T-cell (primary cell): Measurements from ENCODE around the gene MSH6. TPM values are rescaled to one million over a fixed set of nuclear protein-coding genes. Genes with fewer than 3 reads are reported as not detected.

Experiments used
- ATAC-seq, 4 experiments: fragments of 200-7000 bp in 3 of 4; fragments of 150-1000 bp in 1 of 4; cut with Tn5 transposase; replicated peaks in 1 of 4; 1 replicate in 3 of 4; 2 replicates in 1 of 4; pipeline ENCODE4 v1.10.0; 2021; ENCODE audit warnings: moderate library complexity in 3 of 4, mild to moderate bottlenecking in 2 of 4, moderate number of reproducible peaks in 1 of 4
- CTCF ChIA-PET, 2 donors: fragments of 300-600 bp; sonication (Branson Sonifier 250); formaldehyde crosslinking; loops; one replicate each; lab custom pipeline; 2022; ENCODE audit warnings: antibody characterized with exemption in 2 of 2; lab: Charles Lee
- POLR2A ChIA-PET, 2 donors: fragments of 300-600 bp; sonication (Branson Sonifier 250); formaldehyde crosslinking; loops; one replicate each; lab custom pipeline; 2022; ENCODE audit warnings: antibody characterized with exemption in 2 of 2; lab: Charles Lee
- DNase-seq, 35 experiments: peaks; one replicate each; pipeline versions ENCODE4 v3.0.0 to v3.0.0-alpha.2; 2013 to 2023
- H3K27ac ChIP-seq: one replicate; pipeline ENCODE4 v1.5.1; 2013; ENCODE audit warnings: low read length
- H3K27me3 ChIP-seq, 2 experiments: replicated peaks in 1 of 2; 1 replicate in 1 of 2; 2 replicates in 1 of 2; pipeline versions ENCODE4 v1.6.1 to v1.7.0; 2013; ENCODE audit warnings: low read length in 1 of 2, mixed read lengths in 1 of 2; ENCODE audit not compliant: control insufficient read depth in 2 of 2, insufficient read depth in 2 of 2; ENCODE audit errors: extremely low read depth in 1 of 2
- H3K36me3 ChIP-seq, 2 donors: 1 replicate in 1 of 2; 2 replicates in 1 of 2; pipeline versions ENCODE4 v1.6.1 to v1.7.0; 2013; ENCODE audit warnings: low read length in 1 of 2; ENCODE audit not compliant: control insufficient read depth in 2 of 2, insufficient read depth in 1 of 2; ENCODE audit errors: extremely low read depth in 1 of 2
- H3K4me1 ChIP-seq, 2 experiments: 1 replicate in 1 of 2; 2 replicates in 1 of 2; pipeline versions ENCODE4 v1.6.1 to v1.7.0; 2013; ENCODE audit warnings: low read length in 2 of 2, mixed read lengths in 1 of 2; ENCODE audit not compliant: insufficient read depth in 2 of 2, control insufficient read depth in 1 of 2; ENCODE audit errors: extremely low read depth in 1 of 2
- H3K4me3 ChIP-seq, 2 donors: 1 replicate in 1 of 2; 2 replicates in 1 of 2; pipeline versions ENCODE4 v1.5.1 to v1.7.0; 2013; ENCODE audit warnings: mild to moderate bottlenecking in 2 of 2, low read length in 1 of 2, moderate library complexity in 1 of 2; ENCODE audit not compliant: control insufficient read depth in 1 of 2; ENCODE audit errors: extremely low read depth in 1 of 2
- H3K9me3 ChIP-seq: 2 replicates; pipeline ENCODE4 v1.7.0; 2013
- H3K27ac Mint-ChIP-seq, 2 donors: one replicate each; pipeline ENCODE4 v1.8.0; 2020 to 2021; ENCODE audit warnings: mild to moderate bottlenecking in 2 of 2, mixed read lengths in 2 of 2
- H3K27me3 Mint-ChIP-seq, 2 donors: one replicate each; pipeline ENCODE4 v1.8.0; 2021 to 2022; ENCODE audit warnings: mixed read lengths in 2 of 2
- H3K36me3 Mint-ChIP-seq: one replicate; pipeline ENCODE4 v1.8.0; 2021; ENCODE audit warnings: mixed read lengths
- H3K4me1 Mint-ChIP-seq, 3 donors: one replicate each; pipeline ENCODE4 v1.8.0; 2020 to 2022; ENCODE audit warnings: mixed read lengths in 3 of 3, mild to moderate bottlenecking in 1 of 3
- H3K4me3 Mint-ChIP-seq, 3 donors: one replicate each; pipeline ENCODE4 v1.8.0; 2020 to 2022; ENCODE audit warnings: mild to moderate bottlenecking in 3 of 3, mixed read lengths in 3 of 3, moderate library complexity in 3 of 3
- H3K9me3 Mint-ChIP-seq, 3 donors: one replicate each; pipeline ENCODE4 v1.8.0; 2020 to 2022; ENCODE audit warnings: mixed read lengths in 3 of 3
- WGBS: methylation state at CpG from one replicate; pipeline ENCODE4 v1.1.5; 2013; ENCODE audit warnings: missing lambda C conversion rate; ENCODE audit not compliant: insufficient coverage; 5-methylcytosine and 5-hydroxymethylcytosine counted together
- total RNA-seq, 35 experiments: library from RNA in 6 of 35; stranded (reverse) in 6 of 35; fragments of 120-200 nt in 1 of 35; gene quantifications; one replicate each; pipeline versions ENCODE4 v1.2.1 to v1.2.4 and lab custom pipeline; 2013 to 2026

MSH6 gene
- total RNA-seq (10 to 100 TPM; 32.6 to 46.0 (median 43.8) TPM), total RNA-seq (lab: John Stamatoyannopoulos, UW) (50.2 to 387 (median 111) reads per million in 29 experiments)
- total RNA-seq (2013) = 29.9 TPM

- under 1% methylated on average over 84 of the region's 98 CpGs for WGBS
- Mint-ChIP-seq H3K4me1 (peaks cover 23 to 34% (median 26%) of the 10 kb centered on the region in 3 donors), H3K27me3 (no peaks in the 10 kb centered on the region), H3K36me3 (peaks cover 6% of the 10 kb centered on the region), H3K4me3 (peak within 1 kb of the TSS; percentile 84 to 91 (median 86)), H3K27ac (peak within 1 kb of the TSS; percentile 74 to 89), H3K9me3 (no peaks in the 10 kb centered on the region)
- H3K9me3 ChIP-seq = no peaks in the 10 kb centered on the region
- ChIA-PET CTCF (interaction anchor here (0.6 to 1.8 kb wide), 5 partner anchors 15 to 859 kb away, joined by 3 to 13 read pairs (median 3); partner anchors contain the start of gene FBXO11 (in 1 of the 2)), POLR2A (interaction anchor here (0.5 to 0.6 kb wide), 4 partner anchors 118 to 662 kb away, joined by 3 to 4 read pairs (median 3); no protein-coding TSS in a partner anchor)
- H3K27me3 ChIP-seq = no peaks in the 10 kb centered on the region
- no peaks in the 10 kb centered on the region for H3K36me3 ChIP-seq
- peak within 1 kb of the TSS; percentile 76 for H3K27ac ChIP-seq
- ATAC-seq (peak; percentile 89 to 98 (median 93)), DNase-seq (peak; percentile 79 to 95 (median 85))
- peak within 1 kb of the TSS; percentile 78 to 93 for H3K4me3 ChIP-seq
- H3K4me1 ChIP-seq = peaks cover 0 to 26% of the 10 kb centered on the region in 2 experiments
These were observed at the start of gene MSH6 for GRCh38 chr2:47782671-47783485. TSS of gene MSH6 (plus strand) at chr2:47783145. CDS start at chr2:47783234, 89 bp downstream.

DNA sequence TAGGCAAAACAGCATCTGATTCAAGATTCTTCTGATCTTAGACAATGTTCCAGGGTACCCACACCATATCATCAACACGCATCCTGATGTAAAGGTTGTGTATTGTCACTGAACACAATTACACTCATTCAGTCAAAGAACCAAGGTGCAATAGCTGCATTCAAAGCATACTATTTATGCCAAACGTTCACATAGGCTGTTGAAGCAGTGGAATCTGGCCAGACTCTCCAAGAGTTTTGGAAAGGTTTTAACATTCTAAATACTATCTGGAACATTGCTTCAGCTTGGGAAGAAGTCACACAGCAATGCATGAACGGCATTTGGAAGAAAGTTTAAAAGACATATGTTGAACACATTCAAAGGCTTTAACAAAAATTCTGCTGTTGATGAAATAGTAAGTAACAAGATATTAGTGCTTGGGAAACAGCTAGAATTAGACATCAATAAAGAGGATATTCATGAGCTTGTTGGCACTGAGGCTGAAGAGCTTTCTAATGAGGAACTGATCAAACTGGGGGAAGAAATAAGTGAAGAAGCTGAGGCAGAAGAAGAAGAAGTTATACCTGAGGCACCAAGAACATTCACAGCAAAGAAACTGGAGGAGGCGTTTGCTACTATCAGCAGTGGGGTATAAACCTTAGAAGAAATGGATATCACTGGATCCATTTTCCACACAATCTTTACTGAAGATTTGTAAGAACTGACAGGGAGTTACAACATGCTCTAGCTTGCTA lies 47.6 kb upstream of the MSH6 start:
- WGBS = 50% methylated on average over 1 of the region's 4 CpGs
- H3K9me3 Mint-ChIP-seq = no peaks in the 10 kb centered on the region
- H3K27me3 ChIP-seq = peaks cover 0 to 2% of the 10 kb centered on the region in 2 experiments
- H3K27ac ChIP-seq = no peak overlapping the region
- H3K9me3 ChIP-seq = no peaks in the 10 kb centered on the region
- DNase-seq (no peak), ATAC-seq (no peak)
- no peak overlapping the region for H3K27ac Mint-ChIP-seq
- CTCF ChIA-PET = no interaction called here
- no peaks in the 10 kb centered on the region for H3K36me3 ChIP-seq
- no peak overlapping the region for H3K4me3 ChIP-seq
- H3K4me1 ChIP-seq = no peaks in the 10 kb centered on the region
- H3K4me3 Mint-ChIP-seq = no peak overlapping the region
- H3K36me3 Mint-ChIP-seq = no peaks in the 10 kb centered on the region
- no peaks in the 10 kb centered on the region for H3K4me1 Mint-ChIP-seq
- H3K27me3 Mint-ChIP-seq = peaks cover 3% of the 10 kb centered on the region in 2 donors
- POLR2A ChIA-PET = interaction anchor here in 1 of 2 donors (0.6 kb wide), 1 partner anchor 9 kb away, joined by 3 read pairs; no protein-coding TSS in a partner anchor

- CTCF ChIA-PET = no interaction called here
- peaks cover 3% of the 10 kb centered on the region in 2 donors for H3K27me3 Mint-ChIP-seq
- no peaks in the 10 kb centered on the region for H3K4me1 Mint-ChIP-seq
- H3K27ac Mint-ChIP-seq = no peak overlapping the region
- H3K36me3 Mint-ChIP-seq = no peaks in the 10 kb centered on the region
- no peak for DNase-seq
- no peaks in the 10 kb centered on the region for H3K9me3 ChIP-seq
- WGBS = no CpG with 5 or more reads among the region's 3 CpGs
- H3K27ac ChIP-seq = no peak overlapping the region
- H3K4me3 ChIP-seq = no peak overlapping the region
- no peaks in the 10 kb centered on the region for H3K9me3 Mint-ChIP-seq
- peaks cover 0 to 2% of the 10 kb centered on the region in 2 experiments for H3K27me3 ChIP-seq
- H3K4me1 ChIP-seq = no peaks in the 10 kb centered on the region
- POLR2A ChIA-PET = no interaction called here
- no peaks in the 10 kb centered on the region for H3K36me3 ChIP-seq
- no peak overlapping the region for H3K4me3 Mint-ChIP-seq
- no peak for ATAC-seq
These were observed 47.0 kb upstream of the MSH6 start for GRCh38 chr2:47735912-47736311.

DNA sequence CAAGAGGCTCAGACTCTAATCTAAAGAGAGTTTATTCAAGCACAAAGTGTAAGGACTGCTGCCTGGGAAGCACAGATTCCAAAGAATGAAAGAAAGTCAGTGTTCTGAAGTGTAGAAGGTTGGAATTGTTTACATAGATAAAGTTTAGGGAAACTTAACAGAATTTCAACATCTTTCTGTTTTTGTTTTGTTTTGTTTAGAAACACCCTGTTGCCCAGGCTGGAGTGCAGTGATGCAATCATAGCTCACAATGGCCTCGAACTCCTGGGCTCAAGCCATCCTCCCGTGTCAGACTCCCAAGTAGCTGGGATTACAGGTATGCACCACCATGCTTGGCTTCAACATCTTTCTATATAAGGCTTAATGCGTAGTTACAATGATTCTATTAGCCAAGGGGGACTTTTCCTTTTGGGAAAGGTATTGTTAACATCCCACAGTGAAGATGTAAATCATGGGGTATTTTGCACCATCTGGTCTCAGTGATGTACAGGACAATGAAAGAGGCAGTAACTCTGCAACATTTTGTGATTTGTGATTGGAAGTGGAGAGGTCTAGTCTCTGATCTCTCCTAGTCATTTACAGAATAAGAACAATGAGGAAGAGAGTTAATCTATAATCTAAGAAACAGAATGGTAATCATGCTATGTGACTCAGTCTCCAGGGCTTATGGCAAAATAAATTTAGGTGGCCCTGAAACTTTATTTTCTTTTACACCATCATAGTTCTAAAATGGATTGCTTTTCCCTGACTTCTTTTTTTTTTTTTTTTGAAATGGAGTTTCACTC lies 45.6 kb upstream of the MSH6 start:
- Mint-ChIP-seq H3K27me3 (peaks cover 7 to 8% of the 10 kb centered on the region in 2 donors), H3K4me3 (no peak overlapping the region), H3K9me3 (no peaks in the 10 kb centered on the region), H3K4me1 (no peaks in the 10 kb centered on the region), H3K36me3 (no peaks in the 10 kb centered on the region), H3K27ac (no peak overlapping the region)
- Histone ChIP-seq H3K4me3 (no peak overlapping the region), H3K27me3 (no peaks in the 10 kb centered on the region), H3K27ac (no peak overlapping the region), H3K4me1 (no peaks in the 10 kb centered on the region), H3K9me3 (no peaks in the 10 kb centered on the region), H3K36me3 (no peaks in the 10 kb centered on the region)
- no peak for DNase-seq
- ChIA-PET POLR2A (no interaction called here), CTCF (no interaction called here)
- ATAC-seq = no peak
- WGBS = 85% methylated on average over 2 of the region's 3 CpGs

GRCh38 chr2:47738331-47738730 lies 44.6 kb upstream of the MSH6 start:
- 61% methylated on average over 2 of the region's 5 CpGs for WGBS
- Mint-ChIP-seq H3K4me3 (no peak overlapping the region), H3K27me3 (peaks cover 10% of the 10 kb centered on the region in 2 donors), H3K4me1 (no peaks in the 10 kb centered on the region), H3K36me3 (no peaks in the 10 kb centered on the region), H3K27ac (no peak overlapping the region), H3K9me3 (no peaks in the 10 kb centered on the region)
- Histone ChIP-seq H3K4me3 (no peak overlapping the region), H3K27ac (no peak overlapping the region), H3K9me3 (no peaks in the 10 kb centered on the region), H3K36me3 (no peaks in the 10 kb centered on the region), H3K27me3 (peaks cover 0 to 3% of the 10 kb centered on the region in 2 experiments), H3K4me1 (no peaks in the 10 kb centered on the region)
- CTCF ChIA-PET = interaction anchor here (0.7 to 0.9 kb wide), 3 partner anchors 28 to 66 kb away, joined by 3 to 4 read pairs (median 4); no protein-coding TSS in a partner anchor
- DNase-seq (no peak), ATAC-seq (no peak)
- POLR2A ChIA-PET = interaction anchor here in 1 of 2 donors (0.6 kb wide), 1 partner anchor 19 kb away, joined by 5 read pairs; no protein-coding TSS in a partner anchor
